MM.1S (cell line): ENCODE results near the gene PSD2.

Source experiments
- EZH2 ChIP-seq: fragments of 300-600 bp; sonication (generic); optimal IDR thresholded peaks from 2 replicates; pipeline ENCODE3; 2017; ENCODE audit warnings: low read depth, mild to moderate bottlenecking, antibody characterized with exemption, low read length, mixed read lengths
- EZH2phosphoT487 ChIP-seq: fragments of 300-600 bp; sonication (generic); IDR thresholded peaks from 2 replicates; pipeline ENCODE4 v1.6.1; 2018; ENCODE audit warnings: antibody characterized with exemption, low read length
- TF ChIP-seq, protein P1 (sequence below): fragments of 300-600 bp; sonication (generic); IDR thresholded peaks from 2 replicates; pipeline ENCODE4 v1.5.1; 2016; ENCODE audit warnings: antibody characterized with exemption, low read length, mixed read lengths

DNA sequence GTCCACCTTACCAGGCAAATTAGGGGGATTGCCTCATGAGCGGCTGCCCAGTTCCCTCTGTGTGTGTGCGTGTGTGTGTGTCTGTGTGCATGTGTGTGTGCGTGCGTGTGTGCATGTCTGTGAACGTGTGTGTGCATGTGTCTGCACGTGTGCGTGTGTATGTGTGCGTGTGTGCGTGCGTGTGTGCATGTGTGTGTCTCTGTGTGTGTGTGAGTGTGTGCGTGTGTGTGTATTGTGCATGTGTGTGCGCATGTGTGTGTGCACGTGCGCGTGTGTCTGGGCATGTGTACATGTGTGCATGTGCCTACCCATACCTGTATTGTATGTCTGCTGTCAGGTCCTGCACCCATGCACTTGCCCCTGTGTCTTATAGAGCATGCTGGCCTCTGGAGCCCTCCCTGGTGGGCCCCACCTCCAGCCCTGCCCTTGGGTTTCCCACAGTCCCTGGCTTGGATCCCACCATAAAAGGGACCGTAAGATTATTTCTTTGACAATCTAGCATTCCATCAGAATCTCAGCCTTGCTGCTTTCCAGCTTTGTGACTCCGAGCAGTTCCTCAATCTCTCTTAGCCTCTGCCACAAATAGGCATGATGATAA is 9.3 kb downstream of the PSD2 start:
- TF ChIP-seq EZH2 = no peak
- TF ChIP-seq, protein P1, sequence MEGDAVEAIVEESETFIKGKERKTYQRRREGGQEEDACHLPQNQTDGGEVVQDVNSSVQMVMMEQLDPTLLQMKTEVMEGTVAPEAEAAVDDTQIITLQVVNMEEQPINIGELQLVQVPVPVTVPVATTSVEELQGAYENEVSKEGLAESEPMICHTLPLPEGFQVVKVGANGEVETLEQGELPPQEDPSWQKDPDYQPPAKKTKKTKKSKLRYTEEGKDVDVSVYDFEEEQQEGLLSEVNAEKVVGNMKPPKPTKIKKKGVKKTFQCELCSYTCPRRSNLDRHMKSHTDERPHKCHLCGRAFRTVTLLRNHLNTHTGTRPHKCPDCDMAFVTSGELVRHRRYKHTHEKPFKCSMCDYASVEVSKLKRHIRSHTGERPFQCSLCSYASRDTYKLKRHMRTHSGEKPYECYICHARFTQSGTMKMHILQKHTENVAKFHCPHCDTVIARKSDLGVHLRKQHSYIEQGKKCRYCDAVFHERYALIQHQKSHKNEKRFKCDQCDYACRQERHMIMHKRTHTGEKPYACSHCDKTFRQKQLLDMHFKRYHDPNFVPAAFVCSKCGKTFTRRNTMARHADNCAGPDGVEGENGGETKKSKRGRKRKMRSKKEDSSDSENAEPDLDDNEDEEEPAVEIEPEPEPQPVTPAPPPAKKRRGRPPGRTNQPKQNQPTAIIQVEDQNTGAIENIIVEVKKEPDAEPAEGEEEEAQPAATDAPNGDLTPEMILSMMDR = no peak
- TF ChIP-seq EZH2phosphoT487 = no peak
